ENCODE measurements around the gene ZNF791.

DNA sequence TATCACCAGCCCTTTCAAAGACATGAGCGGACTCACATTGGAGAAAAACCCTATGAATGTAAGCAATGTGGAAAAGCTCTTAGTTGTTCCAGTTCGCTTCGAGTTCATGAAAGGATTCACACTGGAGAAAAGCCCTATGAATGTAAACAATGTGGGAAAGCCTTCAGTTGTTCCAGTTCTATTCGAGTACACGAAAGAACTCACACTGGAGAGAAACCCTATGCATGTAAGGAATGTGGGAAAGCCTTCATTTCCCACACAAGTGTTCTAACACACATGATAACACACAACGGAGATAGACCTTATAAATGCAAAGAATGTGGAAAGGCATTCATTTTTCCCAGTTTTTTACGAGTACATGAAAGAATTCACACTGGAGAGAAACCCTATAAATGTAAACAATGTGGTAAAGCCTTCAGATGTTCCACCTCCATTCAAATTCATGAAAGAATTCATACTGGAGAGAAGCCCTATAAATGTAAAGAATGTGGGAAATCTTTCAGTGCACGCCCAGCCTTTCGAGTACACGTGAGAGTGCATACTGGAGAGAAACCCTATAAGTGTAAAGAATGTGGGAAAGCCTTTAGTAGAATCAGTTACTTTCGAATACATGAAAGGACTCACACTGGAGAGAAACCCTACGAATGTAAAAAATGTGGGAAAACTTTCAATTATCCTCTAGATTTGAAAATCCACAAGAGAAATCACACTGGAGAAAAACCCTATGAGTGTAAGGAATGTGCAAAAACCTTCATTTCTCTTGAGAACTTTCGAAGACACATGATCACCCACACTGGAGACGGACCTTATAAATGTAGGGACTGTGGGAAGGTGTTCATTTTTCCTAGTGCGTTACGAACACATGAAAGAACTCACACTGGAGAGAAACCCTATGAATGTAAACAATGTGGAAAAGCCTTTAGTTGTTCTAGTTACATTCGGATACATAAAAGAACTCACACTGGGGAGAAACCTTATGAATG lies 17.6 kb downstream of the ZNF791 start:
- TF ChIP-seq, protein P1, sequence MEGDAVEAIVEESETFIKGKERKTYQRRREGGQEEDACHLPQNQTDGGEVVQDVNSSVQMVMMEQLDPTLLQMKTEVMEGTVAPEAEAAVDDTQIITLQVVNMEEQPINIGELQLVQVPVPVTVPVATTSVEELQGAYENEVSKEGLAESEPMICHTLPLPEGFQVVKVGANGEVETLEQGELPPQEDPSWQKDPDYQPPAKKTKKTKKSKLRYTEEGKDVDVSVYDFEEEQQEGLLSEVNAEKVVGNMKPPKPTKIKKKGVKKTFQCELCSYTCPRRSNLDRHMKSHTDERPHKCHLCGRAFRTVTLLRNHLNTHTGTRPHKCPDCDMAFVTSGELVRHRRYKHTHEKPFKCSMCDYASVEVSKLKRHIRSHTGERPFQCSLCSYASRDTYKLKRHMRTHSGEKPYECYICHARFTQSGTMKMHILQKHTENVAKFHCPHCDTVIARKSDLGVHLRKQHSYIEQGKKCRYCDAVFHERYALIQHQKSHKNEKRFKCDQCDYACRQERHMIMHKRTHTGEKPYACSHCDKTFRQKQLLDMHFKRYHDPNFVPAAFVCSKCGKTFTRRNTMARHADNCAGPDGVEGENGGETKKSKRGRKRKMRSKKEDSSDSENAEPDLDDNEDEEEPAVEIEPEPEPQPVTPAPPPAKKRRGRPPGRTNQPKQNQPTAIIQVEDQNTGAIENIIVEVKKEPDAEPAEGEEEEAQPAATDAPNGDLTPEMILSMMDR (conservative IDR thresholded peaks at IDR 0.05 in 1 of 2, IDR thresholded peaks at IDR 0.05 in 1 of 2; ENCODE audit: low read depth in 1 of 2, low read length in 2 of 2), result no peak
- TF ChIP-seq EZH2 (IDR thresholded peaks at IDR 0.05; ENCODE audit: low read length, missing control alignments), result no peak
